SU-DHL-6 (cell line): ENCODE data around the gene C2orf72.

Experiments
- CTCF ChIP-seq: fragments of 200-600 bp; sonication (generic); IDR thresholded peaks from one replicate; pipeline ENCODE4 v1.5.1; 2017; ENCODE audit warnings: antibody characterized with exemption, mild to moderate bottlenecking, low read length, moderate library complexity; ENCODE audit not compliant: insufficient read depth, poor library complexity, severe bottlenecking
- EZH2phosphoT487 ChIP-seq: fragments of 200-600 bp; sonication (generic), shearing (Covaris generic); conservative IDR thresholded peaks from 2 replicates; pipeline ENCODE4 v1.6.1; 2018; ENCODE audit warnings: mild to moderate bottlenecking, antibody characterized with exemption, low read length, moderate library complexity, mixed read lengths

GRCh38 chr2:231009236-231009919, 27.9 kb upstream of the C2orf72 start:
- TF ChIP-seq CTCF, result no peak
- TF ChIP-seq EZH2phosphoT487, result no peak
